Esophagus mucosa (tissue), 1 donor: ENCODE measurements around the gene PIK3CG. TPM values are rescaled to one million over a fixed set of nuclear protein-coding genes. Genes with fewer than 3 reads are reported as not detected.
"Not testable (repeated sequence)": the region's sequence is repeated elsewhere in the genome, so short reads cannot be mapped to it uniquely, and the experiment has no call there.

Experiments used
- ATAC-seq: fragments of 200-7000 bp; cut with Tn5 transposase; one replicate; pipeline ENCODE4 v1.9.1; 2020
- total RNA-seq: library from RNA; stranded (reverse); gene quantifications from one replicate; pipeline ENCODE4 v1.2.4, GENCODE V29; 2023
- donor health status: DM: yes; HTN: yes; CAD: no.

The PIK3CG gene
- total RNA-seq, 1 donor from 2014 or later: 0.56 TPM

- no peak for ATAC-seq
Observed at GRCh38 chr7:106888204-106888603, 23.1 kb downstream of the PIK3CG start.

GRCh38 chr7:106890952-106891351 is 25.9 kb downstream of the PIK3CG start:
- no peak for ATAC-seq

DNA sequence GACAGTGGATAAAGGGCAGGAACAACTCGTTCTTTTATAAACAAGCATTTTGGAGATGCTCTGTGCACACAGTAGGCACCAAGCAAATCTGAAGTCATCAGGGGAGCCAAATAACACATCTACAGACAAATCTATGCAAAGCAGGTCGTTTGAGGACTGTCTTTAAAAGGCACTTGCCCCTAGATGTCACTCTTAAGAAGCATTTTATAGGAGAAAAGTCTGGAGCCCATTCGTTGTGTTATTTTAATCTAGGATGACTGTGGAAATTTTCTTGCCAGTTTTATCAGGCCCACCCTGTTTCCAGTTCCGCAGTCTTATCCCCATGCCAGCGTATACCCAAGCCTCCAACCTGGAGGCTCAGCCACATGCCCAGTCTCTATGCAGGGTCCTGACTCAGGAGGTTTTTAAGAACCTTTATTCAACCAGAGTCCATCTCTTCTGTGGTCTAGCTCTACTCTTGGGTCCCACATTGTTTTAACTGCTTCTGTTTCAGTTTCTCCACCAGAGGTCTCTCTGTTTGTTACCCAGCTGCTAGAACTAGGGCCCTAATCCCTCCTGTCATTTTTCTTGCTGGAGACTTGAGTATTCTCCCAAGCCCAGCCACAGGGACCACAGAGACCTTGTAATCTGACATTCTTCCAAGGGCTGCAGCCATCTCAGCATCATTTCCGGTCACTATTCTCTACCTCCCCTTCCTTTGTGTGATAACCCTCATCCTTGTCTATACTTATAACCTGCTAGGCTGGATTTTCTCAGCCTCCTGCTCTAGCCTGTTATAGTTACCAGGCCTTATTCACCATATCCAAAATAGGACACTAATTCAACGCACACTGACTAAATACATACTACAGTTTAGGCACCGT is 26.7 kb downstream of the PIK3CG start:
- no peak for ATAC-seq

DNA sequence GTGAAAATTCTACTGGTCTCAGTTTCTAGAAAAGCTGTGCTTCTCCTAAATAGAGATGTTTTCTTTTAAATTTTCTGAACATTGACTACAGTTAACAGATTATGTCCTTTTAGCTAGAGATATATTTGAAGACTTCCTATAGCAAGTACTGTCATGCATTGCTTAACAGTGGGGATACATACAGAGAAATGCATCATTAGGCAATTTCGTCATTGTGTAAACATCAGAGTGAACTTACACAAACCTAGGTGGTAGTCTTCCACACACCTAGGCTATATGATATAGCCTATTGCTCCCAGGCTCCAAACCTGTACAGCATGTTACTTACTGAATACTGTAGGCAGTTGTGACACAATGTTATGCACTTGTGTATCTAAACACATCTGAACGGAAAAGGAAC is 28.5 kb downstream of the PIK3CG start:
- ATAC-seq: peak; percentile 37

DNA sequence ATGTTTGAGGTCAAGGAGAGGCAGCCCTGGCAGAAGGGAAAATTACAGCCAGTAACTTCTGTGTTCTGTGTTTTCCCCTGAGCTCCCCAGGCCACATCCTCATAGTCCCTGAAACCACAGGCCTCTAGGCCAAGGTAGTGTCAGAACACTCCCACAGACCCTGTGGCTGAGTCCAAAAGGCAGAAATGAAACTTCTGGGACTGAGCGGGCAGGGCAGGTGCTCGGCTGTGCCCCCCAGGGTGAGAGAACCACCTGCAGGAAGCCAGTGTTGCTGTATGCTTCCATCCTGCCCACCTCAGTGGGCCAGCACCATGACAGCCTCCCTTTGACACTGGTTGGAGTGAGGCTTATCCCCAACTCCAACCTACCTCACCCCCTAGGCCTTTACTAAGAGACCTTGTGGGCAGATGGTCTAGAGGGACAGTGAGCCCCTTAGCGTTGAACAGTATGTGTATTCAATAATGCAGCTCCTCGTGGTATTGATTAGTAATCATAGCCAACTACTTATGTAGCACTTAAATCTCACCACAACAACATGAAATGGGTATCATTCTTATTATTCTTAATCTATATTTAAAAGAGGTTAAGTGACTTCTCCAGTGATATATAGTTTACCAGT is 30.3 kb downstream of the PIK3CG start:
- peak; percentile 38 for ATAC-seq

- ATAC-seq: no peak
Observed at GRCh38 chr7:106896231-106896630, 31.1 kb downstream of the PIK3CG start.

- not testable (repeated sequence) for ATAC-seq
Observed at GRCh38 chr7:106897553-106897952, 32.5 kb downstream of the PIK3CG start.

GRCh38 chr7:106898967-106899366 is 33.9 kb downstream of the PIK3CG start:
- not testable (repeated sequence) for ATAC-seq

GRCh38 chr7:106901828-106902441 is 36.9 kb downstream of the PIK3CG start:
- ATAC-seq: no peak

DNA sequence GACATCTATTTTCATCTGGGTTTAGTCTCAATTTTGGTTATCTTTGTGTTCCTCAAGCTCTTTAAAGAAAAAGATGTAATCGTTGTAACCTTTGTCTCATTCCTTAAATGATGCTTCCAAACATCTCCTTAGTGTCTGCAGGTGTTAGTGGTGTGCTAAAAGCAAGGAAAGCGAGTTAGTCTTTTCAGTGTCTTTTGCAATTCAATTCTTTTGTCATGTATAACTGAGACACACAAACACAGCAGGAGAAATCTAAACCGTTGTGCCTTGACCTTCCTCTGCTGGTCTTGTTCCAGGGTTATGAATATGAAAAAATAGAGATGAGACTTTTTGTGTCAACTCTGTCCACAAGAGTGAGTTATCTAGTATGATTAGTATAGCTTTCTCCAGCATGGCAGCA is 40.7 kb downstream of the PIK3CG start:
- no peak for ATAC-seq

DNA sequence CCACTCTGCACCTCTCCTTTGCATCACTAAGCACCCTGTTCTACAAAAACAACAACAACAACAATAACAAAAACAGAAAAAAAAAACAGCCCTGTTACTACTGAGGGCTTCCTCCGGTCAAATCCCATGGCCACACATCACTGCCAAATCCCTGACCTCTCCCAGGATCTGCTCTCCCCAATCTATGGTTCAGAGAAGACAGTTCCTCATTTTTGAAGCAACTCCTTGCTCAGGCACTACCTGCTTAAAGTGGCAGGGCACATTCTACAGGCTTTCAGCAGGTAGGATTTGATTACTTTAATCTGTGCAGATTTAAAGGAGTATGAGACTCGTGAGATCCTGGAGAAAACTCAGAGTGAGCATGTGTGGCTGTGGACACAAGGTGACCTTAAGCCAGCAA is 46.9 kb downstream of the PIK3CG start:
- ATAC-seq: no peak

DNA sequence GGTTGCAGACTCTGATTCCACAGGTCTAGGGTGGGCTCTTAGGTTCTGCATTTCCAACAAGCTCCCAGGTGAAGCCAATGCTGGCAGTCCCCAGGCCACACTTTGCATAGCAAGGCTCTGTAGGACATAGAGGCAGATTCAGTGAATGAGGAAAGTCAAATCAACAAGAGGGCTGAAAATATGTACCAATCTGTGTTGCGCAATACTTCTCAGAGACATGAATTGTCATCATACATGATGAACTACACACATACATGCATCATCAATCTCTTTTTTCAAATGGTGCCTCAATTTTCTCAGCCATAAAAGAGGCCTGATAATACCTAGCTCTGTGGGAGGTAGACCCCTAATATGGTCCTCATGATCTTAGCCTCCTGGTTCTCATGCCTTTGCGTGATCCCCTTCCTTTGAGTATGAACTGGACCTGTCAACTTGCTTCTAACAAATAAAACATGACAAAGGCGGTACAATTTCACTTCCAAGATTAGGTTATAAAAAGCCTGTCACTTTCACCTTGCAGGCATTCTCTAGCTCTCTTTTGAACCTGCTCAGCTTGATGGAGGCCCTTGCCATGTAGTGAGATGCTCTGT is 49.0 kb downstream of the PIK3CG start:
- no peak for ATAC-seq

DNA sequence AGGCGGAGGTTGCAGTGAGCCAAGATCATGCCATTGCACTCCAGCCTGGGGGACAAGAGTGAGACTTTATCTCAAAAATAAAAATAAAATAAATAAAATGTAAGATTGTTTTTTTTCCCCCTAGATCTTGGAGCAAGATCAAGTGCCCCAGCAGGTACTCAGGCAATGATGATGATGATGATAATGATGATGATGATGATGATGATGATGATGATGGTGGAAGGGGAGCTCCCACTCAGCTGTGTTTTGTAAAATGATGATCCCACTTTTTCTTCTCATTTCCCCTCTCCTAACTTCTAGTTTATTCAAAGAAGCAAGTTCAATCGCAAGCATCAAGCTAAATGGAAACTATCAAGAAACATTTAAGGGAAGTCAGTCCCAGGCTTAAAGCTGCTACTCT is 50.3 kb downstream of the PIK3CG start:
- no peak for ATAC-seq

GRCh38 chr7:106915873-106916272 is 50.8 kb downstream of the PIK3CG start:
- ATAC-seq: no peak

GRCh38 chr7:106916679-106917078 is 51.6 kb downstream of the PIK3CG start:
- no peak for ATAC-seq

DNA sequence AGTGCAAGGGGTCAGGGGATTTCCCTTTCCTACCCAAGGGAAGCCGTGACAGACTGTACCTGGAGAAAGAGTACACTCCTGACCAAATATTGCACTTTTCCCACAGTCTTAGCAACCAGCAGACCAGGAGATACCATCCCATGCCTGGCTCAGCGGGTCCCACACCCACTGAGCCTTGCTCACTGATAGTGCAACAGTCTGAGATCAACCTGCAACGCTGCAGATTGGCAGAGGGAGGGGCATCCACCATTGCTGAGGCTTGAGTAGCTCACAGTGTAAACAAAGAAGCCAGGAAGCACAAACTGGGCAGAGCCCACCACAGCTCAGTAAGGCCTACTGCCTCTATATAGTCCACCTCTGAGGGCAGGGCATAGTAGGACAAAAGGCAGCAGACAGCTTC is 53.9 kb downstream of the PIK3CG start:
- no peak for ATAC-seq

- not testable (repeated sequence) for ATAC-seq
Observed at GRCh38 chr7:106924468-106924867, 59.4 kb downstream of the PIK3CG start.

DNA sequence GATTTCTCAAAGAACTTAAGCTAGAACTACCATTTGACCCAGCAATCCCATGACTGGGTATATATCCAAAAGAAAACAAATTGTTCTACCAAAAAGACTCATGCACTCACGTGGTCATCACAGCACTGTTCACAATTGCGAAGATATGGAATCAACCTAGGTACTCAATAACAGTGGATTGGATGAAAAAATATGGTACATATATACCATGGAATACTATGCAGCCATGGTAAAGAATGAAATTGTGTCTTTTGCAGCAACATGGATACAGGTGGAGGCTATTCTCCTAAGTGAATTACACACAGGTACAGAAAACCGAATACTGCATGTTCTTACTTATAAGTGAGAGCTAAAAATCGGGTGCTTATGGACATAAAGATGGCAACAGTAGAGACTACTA is 61.8 kb downstream of the PIK3CG start:
- no peak for ATAC-seq

DNA sequence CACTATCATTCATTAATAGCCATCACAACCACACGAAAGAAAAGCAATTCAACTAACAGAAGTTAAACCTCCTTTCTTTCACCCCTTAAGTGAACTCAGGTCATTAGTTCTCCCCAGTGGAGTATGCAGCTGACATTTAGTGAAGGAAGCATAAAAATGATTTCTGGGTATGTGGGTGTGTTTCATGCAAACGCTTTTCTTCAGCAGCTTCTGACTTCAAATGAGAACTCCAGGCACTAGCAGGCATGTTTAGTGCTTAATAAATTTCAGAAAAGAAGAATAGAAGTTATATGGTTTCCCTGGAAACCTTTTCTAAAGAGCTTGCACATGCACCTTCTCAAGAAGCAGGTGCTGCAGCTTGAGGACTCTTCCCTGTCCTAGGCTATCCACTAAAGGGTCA is 62.5 kb downstream of the PIK3CG start:
- ATAC-seq: no peak

- ATAC-seq: not testable (repeated sequence)
Observed at GRCh38 chr7:106929616-106930015, 64.5 kb downstream of the PIK3CG start.

GRCh38 chr7:106936236-106936635 is 71.2 kb downstream of the PIK3CG start:
- no peak for ATAC-seq

DNA sequence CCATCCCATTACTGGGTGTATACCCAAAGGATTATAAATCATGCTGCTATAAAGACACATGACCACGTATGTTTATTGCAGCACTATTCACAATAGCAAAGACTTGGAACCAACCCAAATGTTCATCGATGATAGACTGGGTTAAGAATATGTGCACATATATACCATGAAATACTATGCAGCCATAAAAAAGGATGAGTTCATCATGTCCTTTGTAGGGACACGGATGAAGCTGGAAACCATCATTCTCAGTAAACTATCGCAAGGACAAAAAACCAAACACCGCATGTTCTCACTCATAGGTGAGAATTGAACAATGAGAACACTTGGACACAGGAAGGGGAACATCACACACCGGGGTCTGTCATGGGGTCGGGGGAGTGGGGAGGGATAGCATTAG is 73.0 kb downstream of the PIK3CG start:
- ATAC-seq: not testable (repeated sequence)

GRCh38 chr7:106938803-106939202 is 73.7 kb downstream of the PIK3CG start:
- no peak for ATAC-seq
